Endothelial cell of umbilical vein (primary cell): Measurements from ENCODE around the gene KLHL17.

Source experiments
- CTCF ChIP-seq, 2 donors: IDR thresholded peaks; 1 replicate in 1 of 2; 2 replicates in 1 of 2; pipeline ENCODE4 v1.5.1; 2011; ENCODE audit warnings: low read length in 2 of 2, mild to moderate bottlenecking in 2 of 2, moderate library complexity in 2 of 2, control low read depth in 1 of 2, inconsistent platforms in 1 of 2, low read depth in 1 of 2; ENCODE audit not compliant: insufficient read depth in 1 of 2; ENCODE audit errors: extremely low read depth in 1 of 2
- EZH2 ChIP-seq: IDR thresholded peaks from 2 replicates; pipeline ENCODE4 v1.6.1; 2012; ENCODE audit warnings: borderline replicate concordance, low read depth, mild to moderate bottlenecking, moderate library complexity, low read length, inconsistent platforms; ENCODE audit not compliant: severe bottlenecking
- FOS ChIP-seq: IDR thresholded peaks from 2 replicates; pipeline ENCODE4 v1.6.1; 2011; ENCODE audit warnings: mild to moderate bottlenecking, low read length, moderate library complexity, borderline replicate concordance; ENCODE audit not compliant: insufficient read depth
- GATA2 ChIP-seq: IDR thresholded peaks from 2 replicates; pipeline ENCODE4 v1.7.0; 2011; ENCODE audit warnings: low read depth, mild to moderate bottlenecking, moderate library complexity, mixed read lengths, low read length; ENCODE audit not compliant: insufficient read length, insufficient read depth
- MAX ChIP-seq: IDR thresholded peaks from 2 replicates; pipeline ENCODE4 v1.6.1; 2011; ENCODE audit not compliant: insufficient read depth, insufficient read length
- MYC ChIP-seq: IDR thresholded peaks from one replicate; pipeline ENCODE4 v1.6.1; 2011; ENCODE audit warnings: mild to moderate bottlenecking, low read depth, low read length
- POLR2A ChIP-seq: IDR thresholded peaks from 2 replicates; pipeline ENCODE4 v1.6.1; 2012; ENCODE audit warnings: low read depth, mild to moderate bottlenecking, control low read depth, low read length
- POLR2AphosphoS5 ChIP-seq: IDR thresholded peaks from 2 replicates; pipeline ENCODE4 v1.6.1; 2012; ENCODE audit warnings: low read depth, mild to moderate bottlenecking, control low read depth, low read length, moderate library complexity; ENCODE audit not compliant: insufficient read depth

GRCh38 chr1:931380-932172, 28.8 kb upstream of the KLHL17 start:
- TF ChIP-seq POLR2AphosphoS5 (no peak), CTCF (IDR thresholded peaks at IDR 0.05; ENCODE audit: extremely low read depth in 1 of 2, insufficient read depth in 1 of 2, low read depth in 1 of 2, low read length in 2 of 2) (no peak), MYC (no peak), POLR2A (no peak), EZH2 (no peak), MAX (no peak), FOS (no peak), GATA2 (no peak)
